Activated T-helper 1 cell treated with Interleukin-2 at 50 U/mL for 16 hours (primary cell): ENCODE measurements around the gene FER.
"Not testable (repeated sequence)": the region's sequence is repeated elsewhere in the genome, so short reads cannot be mapped to it uniquely, and the experiment has no call there.

Experiments
- DNase-seq: peaks from one replicate; pipeline ENCODE4 v3.0.0-alpha.2; 2020; ENCODE audit warnings: low read depth

Gene FER

DNA sequence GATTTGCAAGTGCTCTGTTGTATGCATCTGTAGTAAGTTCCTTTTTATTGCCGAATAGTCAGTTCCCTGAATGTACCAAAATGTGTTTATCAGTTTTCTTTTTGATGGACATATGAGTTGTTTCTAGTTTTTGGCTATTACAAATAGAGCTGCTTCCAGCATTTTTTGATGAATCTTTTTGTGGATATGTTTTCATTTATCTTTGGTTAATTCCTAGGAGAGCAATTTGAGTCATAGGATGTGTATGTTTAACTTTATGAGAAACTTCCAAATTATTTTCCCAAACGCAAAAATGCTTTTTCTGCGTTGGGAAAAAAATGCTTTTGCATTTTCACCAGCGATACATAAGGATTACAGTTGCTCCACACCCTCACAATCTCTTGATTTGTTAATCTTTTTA is 287.7 kb downstream of the FER start:
- DNase-seq: no peak

DNA sequence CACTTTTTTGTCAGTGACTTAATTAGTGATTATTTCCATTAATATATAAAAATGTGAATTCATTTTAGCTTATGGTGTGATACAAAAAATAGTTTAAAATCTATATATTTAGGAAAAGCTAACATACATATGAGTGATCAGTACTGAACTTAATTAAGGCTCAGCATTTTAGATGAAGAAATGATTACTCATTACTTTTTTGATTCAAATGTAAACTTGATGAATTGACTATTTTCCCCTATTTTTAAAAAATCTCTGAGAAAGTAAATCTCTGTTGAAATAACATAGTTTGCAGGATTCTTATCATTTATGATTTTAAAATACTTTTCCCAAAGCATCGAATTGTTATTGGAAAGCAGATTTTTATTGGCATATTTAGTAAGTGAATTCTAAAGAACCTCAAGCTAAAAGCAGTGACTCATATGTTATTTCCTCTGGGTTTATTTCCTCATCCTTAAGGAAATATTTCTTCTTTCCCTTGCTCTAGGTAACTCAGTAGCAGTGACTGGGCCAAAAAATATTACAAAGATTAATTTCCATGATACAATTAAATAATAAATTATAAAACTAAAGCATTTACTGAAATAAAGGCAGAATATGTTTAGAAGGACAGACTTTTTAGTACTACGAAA is 290.6 kb downstream of the FER start:
- no peak for DNase-seq

DNA sequence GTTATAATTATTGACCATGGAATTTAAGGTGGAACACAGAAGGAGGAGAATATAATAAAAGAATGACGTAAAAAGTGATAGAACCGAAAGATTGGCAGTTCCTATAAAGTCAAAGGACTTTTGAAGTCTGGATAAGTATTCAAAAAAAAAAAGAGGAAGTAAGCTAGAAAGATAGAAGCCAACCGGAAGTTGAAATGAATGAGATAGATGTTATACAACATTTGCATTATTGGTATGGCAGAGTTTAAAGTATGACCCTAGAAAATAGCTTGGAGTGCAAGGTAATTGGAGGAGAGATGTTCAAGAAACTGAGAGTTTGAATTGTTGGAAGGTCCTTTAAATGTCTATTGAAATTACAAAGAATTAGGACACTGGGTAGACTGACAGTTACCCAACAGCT is 293.6 kb downstream of the FER start:
- no peak for DNase-seq

DNA sequence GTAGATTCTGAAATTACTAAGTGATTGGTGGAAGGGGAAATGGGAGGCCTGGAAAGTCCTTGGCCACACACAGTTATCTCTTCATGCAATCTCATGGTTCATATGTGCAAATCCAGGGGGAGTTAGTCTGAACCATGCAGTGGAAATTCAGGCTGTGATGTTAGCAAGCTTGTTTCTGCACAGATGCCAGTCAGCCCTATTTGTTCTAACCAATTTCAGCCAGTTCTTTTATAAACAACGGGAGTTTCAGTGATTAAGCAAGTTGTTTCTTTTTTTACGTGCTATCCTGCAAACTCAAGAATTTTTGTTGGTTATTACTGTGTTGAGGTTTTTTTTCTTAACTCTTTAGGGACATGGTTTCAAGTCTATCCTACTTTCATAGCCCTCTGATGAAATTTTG is 298.0 kb downstream of the FER start:
- no peak for DNase-seq

DNA sequence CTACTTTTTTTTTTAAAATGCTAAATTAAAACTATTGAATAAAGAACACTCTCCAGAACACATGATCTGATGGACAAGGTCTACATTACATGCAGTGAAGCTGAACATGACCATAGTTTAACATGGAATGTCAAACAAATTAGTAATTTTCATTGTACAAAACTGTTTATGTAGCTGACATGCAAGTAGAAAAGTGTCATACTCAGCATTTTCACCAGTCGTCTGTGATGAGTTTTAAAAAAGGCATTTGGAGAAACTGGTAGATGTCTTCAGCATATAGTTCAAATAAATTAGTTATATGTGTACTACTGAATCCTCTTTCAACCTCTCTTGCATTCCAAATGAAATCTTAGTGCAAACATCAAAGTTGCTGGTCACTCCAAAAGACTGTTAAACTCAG is 301.9 kb downstream of the FER start:
- no peak for DNase-seq

DNA sequence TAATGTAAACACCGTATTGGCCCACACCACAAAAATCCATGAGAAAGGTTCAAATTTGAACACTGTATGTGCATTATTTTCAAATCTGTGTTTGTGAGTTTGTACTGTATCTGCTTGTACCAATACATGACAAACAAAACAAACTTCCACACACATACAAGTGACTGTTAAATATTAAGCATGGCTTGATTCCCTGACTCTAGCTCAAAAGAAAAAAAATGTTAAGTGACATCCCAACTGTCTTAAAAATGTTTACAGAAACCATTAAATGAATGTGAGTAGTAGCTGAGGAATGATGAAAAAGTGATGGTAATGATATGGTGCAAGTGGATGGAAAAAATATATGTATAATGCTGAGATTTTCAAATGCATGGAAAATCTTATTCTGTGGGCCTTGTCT is 302.6 kb downstream of the FER start:
- DNase-seq: not testable (repeated sequence)

DNA sequence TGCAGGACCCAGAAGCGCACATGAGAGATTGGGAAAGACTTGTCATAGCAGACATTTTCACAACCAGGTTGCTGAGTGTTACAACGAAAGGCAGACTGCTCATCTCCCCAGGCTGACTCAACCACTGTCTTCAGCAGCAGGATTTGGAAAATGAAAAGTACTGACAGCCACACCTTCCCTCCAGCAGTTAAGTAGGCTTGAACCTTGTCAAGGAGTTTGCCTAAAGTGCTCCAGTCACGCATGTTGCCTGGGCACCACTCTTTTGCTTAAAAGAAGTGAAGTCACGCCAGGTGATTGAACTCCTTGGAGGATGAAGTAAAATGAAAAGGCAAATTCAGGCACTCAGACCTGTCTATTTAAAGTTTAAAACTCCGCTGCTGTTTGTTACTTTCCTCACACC is 304.5 kb downstream of the FER start:
- DNase-seq: not testable (repeated sequence)

DNA sequence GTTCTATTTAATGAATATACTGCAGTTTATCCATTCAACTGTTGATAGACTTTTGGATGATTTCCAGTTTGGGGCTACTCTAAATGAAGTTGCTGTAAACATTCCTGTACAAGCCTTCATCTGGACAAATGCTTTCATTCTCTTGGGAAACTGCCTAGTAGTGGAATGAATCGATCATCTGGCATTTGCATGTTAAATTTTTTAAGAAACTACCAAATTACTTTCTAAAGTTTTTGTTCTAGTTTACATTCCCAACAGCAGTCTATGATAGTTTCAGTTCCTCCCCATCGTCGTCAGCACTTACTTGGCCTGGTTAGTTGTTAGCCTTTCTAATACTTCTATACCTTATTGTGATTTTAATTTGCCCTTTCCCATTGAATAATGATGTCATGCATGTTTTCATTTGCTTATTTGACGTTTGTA is 306.3 kb downstream of the FER start:
- DNase-seq: no peak

DNA sequence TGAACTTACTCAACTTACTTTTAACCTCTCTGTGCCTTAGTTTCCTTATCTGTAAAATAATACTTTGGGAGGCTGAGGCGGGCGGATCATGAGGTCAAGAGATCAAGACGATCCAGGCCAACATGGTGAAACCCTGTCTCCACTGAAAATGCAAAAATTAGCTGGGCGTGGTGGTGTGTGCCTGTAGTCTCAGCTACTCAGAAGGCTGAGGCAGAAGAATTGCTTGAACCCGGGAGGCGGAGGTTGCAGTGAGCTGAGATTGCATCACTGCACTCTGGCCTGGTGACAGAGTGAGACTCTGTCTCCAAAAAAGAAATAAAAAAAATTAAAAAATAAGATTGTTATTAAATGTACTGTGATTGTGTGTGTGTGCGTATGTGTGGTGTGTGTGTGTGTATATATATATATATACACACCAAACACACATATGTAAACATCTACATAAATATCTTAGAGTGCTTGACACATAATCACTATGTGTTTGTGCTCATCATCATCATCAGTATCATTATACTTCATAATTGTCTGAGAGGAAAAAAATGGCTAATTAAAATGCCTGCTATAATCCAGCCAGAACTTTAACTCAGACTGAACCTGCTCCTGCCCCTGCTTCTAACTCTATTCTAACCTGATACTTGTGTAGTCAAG is 312.8 kb downstream of the FER start:
- DNase-seq: no peak

DNA sequence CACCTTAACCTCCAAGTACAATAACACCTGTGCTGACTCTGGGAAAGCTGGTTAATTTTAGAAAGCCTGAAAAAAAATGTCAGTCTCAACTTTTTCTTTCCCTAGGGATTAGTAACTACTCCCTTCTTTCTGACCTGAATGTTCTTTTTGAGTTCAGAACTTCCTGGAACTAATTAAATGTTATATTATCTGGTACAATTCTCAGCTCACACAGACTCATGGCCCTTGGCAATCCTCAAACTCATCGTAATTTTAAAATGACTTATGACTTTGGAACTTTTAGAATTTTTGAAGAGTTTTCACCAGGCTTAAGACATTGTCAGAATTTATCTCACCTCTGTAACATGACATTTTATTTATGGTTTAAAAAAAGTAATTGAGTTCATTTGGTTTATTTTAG is 315.0 kb downstream of the FER start:
- DNase-seq: no peak

DNA sequence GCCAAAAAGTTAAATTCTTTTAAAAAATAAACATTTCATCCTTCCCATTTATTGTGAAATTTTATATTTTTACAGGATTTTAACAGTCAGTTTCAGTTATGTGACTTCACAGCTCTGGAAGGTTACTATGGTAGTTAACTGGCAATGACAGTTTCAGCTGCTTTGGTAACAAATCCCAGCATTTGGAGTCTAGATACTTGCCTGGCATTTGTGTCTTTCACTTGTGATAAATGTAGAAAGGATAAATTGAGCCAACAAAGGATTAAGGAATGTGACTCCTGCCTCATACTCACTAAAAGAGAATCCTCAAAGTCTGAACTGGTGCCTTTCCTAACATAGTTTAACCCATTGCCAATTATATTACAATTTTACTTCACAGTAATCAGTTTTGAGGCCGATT is 315.5 kb downstream of the FER start:
- DNase-seq: no peak

DNA sequence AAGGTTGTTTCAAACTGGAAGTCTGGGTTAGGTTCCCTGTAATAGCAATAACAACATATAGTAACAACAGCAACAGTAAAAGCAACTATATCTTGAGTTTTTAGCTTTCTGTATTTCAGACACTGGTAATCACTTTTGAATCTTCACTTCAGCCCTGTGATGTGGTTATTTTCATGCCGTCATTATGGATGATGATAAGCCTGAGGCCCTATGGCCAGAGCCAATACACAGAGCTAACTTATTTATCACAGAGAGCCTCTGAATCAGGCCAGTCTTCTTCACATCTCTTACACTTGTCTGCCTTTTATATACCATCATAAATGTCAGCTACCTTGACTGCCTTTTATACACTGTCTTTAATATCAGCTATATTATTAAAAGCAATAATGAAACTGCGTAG is 329.0 kb downstream of the FER start:
- DNase-seq: no peak

DNA sequence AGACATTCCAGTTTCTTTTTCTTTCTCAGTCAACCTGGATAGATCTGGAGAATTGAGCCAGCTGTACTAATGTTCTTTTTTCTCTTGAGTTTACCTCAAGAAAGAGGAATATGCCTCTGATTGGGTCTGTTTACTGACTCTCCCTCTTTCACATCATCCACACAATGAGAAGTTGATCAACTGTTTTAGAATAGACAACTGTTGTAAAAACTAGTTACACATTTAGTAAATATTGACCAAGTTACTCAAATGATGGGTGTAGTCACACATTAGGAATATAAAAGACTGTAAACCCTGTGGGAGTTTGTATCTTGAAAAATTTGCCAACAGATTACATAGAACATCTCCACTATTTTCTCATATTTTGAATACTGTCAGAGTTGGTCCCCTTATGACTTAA is 330.8 kb downstream of the FER start:
- no peak for DNase-seq

DNA sequence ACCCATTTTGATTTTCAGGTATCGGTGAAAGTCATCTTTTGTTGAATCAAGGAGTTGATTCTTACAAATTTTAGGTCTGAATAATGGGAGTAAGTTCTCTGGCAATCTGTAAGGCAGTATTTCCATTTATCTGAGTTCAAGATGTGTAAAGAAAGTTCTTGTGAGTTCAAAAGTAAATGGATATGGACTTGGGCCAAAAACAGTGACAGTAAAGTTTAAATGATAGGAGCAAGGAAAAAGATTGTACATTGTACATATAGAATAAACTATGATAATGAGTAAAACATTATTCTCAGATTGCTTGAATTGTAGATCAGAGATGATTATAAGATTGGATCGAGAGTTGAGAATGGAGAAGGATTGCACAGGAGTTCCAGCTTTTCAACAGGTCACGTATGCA is 332.8 kb downstream of the FER start:
- DNase-seq: no peak

DNA sequence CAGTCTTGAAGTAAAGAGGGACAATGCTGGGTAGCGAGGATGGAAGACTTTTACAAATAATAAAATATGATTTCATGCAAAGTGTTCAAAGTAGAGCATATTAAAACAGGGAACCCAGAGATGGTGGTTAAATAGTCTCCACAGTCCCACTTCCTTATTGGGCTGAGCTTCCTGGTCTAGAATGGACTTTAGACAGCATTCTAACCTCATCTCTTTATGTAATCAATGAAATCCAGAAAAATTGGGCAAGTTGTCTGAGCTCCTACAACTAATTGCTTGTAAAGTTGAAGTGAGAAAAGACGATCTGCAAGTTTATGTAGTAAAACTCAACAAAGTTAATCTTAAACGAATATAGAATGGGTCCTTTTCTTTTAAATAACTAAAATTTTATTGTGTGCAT is 333.2 kb downstream of the FER start:
- DNase-seq: no peak

DNA sequence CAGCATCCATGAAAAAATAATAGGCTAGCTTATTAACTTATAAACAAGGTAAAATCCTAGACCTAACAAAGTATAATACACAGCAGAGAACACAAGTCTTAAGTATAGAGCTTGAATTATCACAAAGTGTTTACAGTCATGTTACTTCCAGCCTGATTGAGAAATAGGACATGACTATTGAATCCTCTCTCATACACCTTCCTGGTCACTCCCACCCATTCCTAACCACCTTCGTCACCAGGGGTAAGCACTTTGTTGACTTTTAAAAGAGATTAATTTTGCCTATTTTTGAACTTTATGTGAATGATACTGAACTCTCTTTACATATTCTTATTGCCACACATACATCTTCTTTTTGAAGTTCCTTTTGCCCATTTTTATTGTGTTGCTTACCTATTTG is 336.2 kb downstream of the FER start:
- DNase-seq: no peak

DNA sequence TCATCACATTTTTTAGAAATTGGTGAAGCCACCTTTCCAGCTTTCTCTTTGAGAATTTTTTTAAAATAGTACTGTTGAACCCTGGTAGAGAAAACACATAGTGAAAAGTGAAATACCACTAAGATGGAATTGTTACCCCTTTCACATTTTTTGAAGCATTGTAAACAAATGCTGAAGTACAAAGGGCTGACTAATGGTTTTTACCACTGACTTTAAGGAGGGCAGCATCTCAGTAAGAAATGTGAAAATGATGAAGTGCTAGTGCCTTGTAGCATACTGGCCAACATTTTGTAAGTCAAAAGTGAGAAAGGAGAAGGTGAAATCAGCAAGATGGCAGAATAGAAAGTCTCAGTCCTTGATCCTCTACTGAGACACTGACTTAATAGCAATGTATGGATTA is 341.5 kb downstream of the FER start:
- no peak for DNase-seq

DNA sequence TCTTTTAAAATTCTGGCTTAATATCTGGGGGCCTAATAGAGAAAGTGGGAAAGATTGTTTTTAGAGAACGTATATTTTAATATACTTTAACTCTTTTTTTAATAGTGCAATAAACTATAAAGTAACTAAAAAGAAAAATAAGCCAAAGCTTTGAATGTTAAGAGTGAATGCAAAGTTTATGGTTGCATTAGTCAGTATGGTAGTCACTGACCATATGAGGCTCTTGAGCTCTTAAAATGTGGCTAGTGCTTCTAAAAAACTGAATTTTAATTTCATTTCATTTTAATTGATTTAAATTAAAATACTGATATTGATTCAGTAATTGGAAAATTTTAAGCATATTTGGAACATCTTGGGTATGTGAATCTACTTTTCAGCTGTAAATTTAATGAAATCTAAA is 351.4 kb downstream of the FER start:
- DNase-seq: no peak

DNA sequence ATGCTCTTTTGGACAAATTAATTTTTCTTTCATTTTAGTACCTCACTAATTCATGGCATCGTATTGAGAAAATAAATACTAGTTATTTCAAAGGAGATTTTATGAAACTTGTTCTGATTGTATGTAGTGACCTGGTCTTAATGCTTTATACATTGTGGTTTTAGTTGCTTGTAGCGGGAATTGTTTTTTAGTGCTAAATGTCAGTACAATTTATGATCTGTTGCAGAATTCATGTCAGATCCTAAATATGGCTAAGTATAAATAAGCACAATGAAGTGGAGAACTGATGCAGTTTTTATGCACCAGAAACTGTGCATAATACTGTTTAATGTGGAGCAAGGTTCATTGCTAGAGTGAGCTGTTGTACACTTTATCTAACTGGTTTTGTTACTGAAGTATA is 353.3 kb downstream of the FER start:
- DNase-seq: no peak

DNA sequence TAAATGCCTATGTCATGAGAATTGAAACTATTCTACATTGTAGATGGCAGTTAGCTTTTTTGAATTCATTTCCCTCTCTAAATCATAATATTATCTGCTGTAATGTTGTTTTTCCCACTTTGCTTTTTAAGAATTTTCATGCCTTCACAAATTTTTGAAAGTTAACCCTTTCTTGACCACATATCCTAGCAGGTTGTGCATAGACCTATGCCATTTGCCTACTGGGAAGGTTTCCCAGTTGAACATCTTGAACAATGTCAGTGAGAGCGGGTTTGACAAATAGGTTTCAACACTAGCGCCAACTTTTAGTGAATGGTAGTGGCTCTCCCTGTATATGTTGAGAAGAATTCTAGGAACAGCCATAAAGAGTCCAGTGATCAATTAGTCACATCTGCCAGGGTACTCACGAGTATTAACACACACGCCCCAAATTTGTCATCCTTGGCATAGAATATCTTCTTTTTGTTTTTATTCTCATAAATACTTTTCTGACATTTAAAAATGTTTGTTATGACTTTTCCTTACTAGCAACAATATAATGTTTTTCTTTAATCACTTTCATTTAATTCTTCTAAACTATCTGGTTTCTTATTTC is 354.5 kb downstream of the FER start:
- DNase-seq: no peak

DNA sequence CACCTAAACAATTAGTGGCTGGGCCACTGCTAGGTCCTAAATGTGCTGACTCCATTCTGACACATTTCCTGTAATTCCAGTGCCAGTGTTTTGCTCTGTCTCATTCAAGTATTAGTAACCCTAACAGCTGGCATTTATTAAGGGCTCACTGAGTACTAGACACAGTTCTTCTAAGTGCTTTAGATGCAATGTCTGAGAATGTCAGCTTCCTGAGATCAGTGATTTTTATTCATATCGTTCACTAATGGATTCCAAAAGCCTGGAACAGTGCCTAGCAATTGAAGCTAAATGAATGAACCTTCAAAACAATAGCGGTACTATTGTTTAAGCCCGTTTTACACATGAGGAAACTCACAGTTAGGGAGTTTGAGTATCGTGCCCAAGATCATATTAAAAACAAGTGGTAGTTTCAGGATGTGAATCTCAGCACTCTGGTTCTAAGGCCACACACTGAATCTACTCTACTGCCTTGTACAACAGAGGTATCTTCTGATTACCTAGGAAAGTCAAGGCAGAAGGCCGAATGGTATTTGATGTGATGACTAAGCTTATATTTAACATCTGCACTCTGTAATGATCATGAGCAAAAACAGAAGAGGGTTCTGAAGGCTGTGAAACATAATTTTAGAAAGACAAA is 358.1 kb downstream of the FER start:
- DNase-seq: no peak

DNA sequence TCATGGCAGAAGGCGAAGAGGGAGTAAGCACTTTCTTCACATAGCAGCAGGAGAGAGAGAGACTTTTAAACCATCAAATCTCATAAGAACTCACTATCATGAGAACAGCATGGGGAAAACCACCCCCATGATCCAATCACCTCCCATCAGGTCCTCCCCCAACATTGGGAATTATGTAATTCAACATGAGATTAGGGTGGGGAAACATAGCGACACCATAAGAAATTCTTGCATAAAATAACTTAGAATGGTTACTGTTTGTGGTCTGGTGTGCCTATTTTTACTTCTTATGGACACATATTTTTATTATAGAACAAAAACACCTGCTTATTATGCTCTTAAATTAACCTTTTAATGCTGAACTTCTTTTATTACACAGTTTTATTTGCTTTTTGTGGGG is 364.0 kb downstream of the FER start:
- DNase-seq: no peak

DNA sequence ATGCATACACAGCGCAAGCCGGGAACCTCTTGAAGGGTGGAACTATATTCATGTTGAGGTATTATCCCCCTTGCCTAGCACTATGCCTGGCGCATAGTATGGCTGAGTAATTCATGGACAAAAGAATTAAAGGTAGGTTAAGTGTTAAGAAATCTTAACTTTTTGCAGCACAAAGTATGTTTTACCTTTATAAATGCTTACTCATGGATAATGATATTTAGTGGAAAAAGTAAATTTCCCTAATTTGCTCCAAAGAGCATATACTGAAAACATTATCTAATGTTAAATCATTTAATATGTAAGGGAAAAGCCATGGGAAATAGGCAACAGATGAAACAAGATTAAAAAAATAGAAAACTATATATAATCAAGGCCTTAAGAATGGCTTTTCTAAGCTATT is 365.9 kb downstream of the FER start:
- no peak for DNase-seq

DNA sequence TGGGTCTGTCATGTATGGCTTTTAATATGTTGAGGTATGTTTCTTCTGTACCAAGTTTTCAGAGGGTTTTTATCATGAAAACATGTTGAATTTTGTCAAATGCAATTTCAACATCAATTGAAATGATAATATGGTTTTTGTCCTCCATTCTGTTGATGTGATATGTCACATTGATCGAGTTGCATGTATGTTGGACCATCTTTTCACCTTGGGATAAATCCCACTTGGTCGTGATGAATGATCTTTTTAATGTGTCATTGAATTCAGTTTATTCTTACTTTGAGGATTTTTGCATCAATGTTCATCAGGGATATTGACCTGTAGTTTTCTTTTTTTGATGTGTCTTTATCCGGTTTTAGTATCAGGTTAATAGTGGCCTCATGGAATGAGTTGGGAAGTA is 373.5 kb downstream of the FER start:
- DNase-seq: no peak
